ENCODE results near the gene SCPEP1.

Gene SCPEP1

GRCh38 chr17:57004944-57005579, 27.1 kb downstream of the SCPEP1 start:
- DNase-seq, result no peak

- no peak for DNase-seq
Measured at GRCh38 chr17:57006040-57006439, 28.1 kb downstream of the SCPEP1 start.

GRCh38 chr17:57008958-57009357, 31.0 kb downstream of the SCPEP1 start:
- DNase-seq, result no peak

GRCh38 chr17:57009737-57010445, 32.0 kb downstream of the SCPEP1 start:
- no peak for DNase-seq

- DNase-seq, result no peak
Measured at GRCh38 chr17:57010487-57010886, 32.6 kb downstream of the SCPEP1 start.

- DNase-seq, result no peak
Measured at GRCh38 chr17:57011491-57012015, 33.6 kb downstream of the SCPEP1 start.

- no peak for DNase-seq
Measured at GRCh38 chr17:57016071-57016763, 38.3 kb downstream of the SCPEP1 start.

GRCh38 chr17:57016764-57017116, 38.8 kb downstream of the SCPEP1 start:
- DNase-seq, result no peak

GRCh38 chr17:57017625-57018024, 39.7 kb downstream of the SCPEP1 start:
- no peak for DNase-seq

- no peak for DNase-seq
Measured at GRCh38 chr17:57020208-57020607, 42.3 kb downstream of the SCPEP1 start.

- no peak for DNase-seq
Measured at GRCh38 chr17:57021226-57021940, 43.5 kb downstream of the SCPEP1 start.

- DNase-seq, result no peak
Measured at GRCh38 chr17:57025876-57026275, 47.9 kb downstream of the SCPEP1 start.

GRCh38 chr17:57027852-57028251, 49.9 kb downstream of the SCPEP1 start:
- DNase-seq, result no peak

- DNase-seq, result no peak
Measured at GRCh38 chr17:57032343-57032742, 54.4 kb downstream of the SCPEP1 start.

- DNase-seq, result no peak
Measured at GRCh38 chr17:57033296-57033695, 55.4 kb downstream of the SCPEP1 start.

- no peak for DNase-seq
Measured at GRCh38 chr17:57034807-57035754, 57.1 kb downstream of the SCPEP1 start.

- no peak for DNase-seq
Measured at GRCh38 chr17:57035971-57036481, 58.1 kb downstream of the SCPEP1 start.

- DNase-seq, result no peak
Measured at GRCh38 chr17:57037411-57037810, 59.5 kb downstream of the SCPEP1 start.

- DNase-seq, result no peak
Measured at GRCh38 chr17:57038486-57038885, 60.6 kb downstream of the SCPEP1 start.

- no peak for DNase-seq
Measured at GRCh38 chr17:57040571-57040970, 62.6 kb downstream of the SCPEP1 start.

- DNase-seq, result no peak
Measured at GRCh38 chr17:57043276-57043675, 65.3 kb downstream of the SCPEP1 start.
